HG02642 (cell line): ENCODE data around the gene POC1B.
A peak's percentile ranks its signal among the peaks of the same experiment; 100 is the strongest.

Experiments used
- ATAC-seq: cut with Tn5 transposase; IDR thresholded peaks from one replicate; pipeline ENCODE4 v1.9.1; 2021; ENCODE audit warnings: mild to moderate bottlenecking; ENCODE audit not compliant: unreplicated experiment, poor library complexity

The POC1B gene

GRCh38 chr12:89539426-89540223 lies 13.8 kb upstream of the POC1B start:
- ATAC-seq: no peak

DNA sequence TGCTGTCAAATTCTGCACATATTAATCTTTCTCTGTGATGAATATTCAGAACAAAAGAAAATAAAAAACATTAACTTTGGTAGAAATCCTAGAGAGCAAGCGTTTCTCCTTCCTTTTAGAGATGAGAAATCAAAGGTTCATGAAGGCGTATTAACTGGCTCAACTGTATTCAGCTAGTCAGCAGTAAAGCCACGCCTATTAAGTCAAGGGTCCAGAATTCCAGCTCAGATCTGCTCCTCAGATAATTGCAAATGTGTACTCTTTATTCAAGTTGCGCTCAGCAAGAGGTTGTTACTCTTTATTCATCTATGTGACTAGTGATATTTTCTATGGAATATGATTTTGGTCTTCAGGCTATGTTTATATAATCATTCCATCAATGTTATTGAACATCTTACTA lies 13.1 kb upstream of the POC1B start:
- ATAC-seq: no peak

DNA sequence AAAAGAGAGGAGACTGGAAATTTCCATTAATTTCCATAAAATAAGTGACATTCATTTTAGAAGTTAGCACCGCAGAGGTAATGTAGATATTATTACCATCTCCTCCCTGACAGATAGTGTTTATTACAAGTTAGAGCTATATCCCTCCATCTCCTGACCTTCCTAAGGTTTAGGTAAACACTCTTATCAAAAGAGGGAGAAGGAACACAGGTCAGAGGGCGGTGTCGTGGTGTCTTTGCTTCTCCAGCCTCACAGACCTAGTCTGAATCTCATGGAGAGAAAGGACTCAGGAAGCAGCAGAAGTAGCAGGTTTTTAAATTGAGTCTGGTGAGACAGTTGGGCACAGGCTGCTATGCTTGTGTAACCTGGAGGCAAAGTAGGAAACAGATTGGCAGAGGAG lies 11.5 kb upstream of the POC1B start:
- ATAC-seq: no peak

DNA sequence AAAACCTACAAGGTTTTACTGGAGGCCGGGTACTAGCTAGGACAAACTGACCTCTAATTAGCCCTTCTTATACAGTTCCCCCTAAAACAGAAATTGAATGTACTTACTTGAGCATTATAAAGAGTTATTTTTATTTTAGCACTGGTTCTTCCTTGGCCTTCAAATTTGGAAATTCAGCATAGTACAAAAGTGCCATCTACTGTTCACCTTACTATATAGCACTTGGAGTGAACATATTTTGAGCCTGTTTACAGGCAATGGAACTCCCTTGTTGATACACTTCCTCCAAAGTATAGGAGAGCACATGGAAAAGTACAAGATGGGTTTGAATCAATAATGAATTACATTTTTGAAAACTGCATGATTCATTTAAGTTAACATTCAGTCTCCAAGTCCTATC lies 3.9 kb upstream of the POC1B start:
- no peak for ATAC-seq

GRCh38 chr12:89528434-89528833 lies 2.6 kb upstream of the POC1B start:
- no peak for ATAC-seq

- peak; percentile 29 for ATAC-seq
Observed at GRCh38 chr12:89525305-89525823, 483 bp downstream of the POC1B start.

- ATAC-seq: peak; percentile 77
Observed at GRCh38 chr12:89524541-89525304, 1.1 kb downstream of the POC1B start, which contains the start of gene GALNT4. TSS of gene GALNT4 (minus strand) at chr12:89524796. CDS start at chr12:89524549, 247 bp downstream.

GRCh38 chr12:89523843-89524540 lies 1.9 kb downstream of the POC1B start:
- no peak for ATAC-seq

DNA sequence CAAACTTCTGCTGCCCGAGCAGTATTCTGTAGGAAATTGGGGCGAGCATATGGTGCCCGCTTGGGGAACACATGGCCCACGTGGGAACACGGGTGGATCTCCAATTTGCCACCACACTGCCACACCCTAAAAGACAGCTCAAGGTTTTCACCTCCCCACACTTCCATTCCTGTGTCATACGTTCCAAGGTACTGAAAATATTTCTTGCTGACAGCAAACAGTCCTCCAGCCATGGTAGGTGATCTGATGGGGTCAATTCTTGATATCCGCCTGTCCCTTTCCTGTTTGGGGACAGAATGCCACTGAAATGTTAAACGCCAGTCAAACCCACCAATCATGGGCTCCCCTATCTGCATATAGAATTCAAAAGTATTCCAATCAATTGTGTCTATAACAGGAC lies 2.5 kb downstream of the POC1B start:
- ATAC-seq: no peak

GRCh38 chr12:89521364-89522223 lies 4.3 kb downstream of the POC1B start:
- ATAC-seq: no peak

DNA sequence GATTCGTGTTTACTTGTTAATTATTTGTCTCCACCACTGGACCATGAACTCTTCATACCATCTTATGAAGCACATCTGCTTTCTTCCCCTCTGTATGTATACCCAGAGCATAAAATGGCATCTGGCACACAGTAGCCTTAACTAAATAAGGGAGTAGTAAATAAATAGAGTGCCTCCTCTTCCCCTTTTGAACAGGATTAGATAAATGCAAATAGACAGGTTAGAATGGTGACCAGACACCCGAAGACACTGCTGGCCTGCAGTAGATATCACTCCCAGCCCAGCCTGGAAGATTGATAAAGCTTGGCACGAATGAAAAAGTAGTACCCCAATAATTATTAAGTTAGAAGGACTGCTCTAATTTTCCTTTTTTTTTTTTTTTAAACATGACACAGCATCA lies 8.1 kb downstream of the POC1B start:
- no peak for ATAC-seq

DNA sequence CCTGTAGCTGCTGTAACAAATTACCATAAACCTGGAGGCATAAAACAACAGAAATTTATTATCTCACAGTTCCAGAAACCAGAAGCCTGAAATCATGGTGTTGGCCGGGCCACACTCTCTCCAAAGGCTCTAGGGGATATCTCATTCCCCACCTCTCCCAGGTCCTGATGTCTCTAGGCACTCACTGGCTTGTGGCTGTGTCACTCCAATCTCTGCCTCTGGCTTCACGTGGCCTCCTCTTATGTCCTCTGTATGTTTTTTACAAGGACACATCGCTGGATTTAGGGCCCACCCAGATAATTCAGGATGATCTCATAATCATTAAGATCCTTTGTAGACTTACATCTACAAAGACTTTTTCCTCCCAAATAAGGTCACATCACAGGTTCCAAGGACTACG lies 9.2 kb downstream of the POC1B start:
- ATAC-seq: no peak

DNA sequence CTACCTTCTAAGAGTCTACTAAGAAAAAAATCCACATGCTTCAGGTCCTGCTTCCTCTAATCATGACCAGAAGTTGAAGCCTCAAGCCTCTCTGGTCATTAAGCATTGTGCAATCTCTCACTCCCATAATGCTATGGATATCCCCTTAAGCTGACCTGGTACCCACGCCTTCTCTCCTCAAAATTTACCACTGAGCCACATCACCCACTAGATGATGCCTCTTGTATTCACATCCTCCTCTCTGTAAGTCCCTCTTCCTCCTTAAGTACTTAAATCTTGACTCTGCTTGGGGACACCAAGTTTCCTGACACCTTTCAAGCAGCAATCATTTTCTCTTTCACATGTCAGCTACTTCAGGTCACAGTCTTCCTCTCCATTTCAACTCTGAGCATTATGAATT lies 11.1 kb downstream of the POC1B start:
- peak; percentile 71 for ATAC-seq

DNA sequence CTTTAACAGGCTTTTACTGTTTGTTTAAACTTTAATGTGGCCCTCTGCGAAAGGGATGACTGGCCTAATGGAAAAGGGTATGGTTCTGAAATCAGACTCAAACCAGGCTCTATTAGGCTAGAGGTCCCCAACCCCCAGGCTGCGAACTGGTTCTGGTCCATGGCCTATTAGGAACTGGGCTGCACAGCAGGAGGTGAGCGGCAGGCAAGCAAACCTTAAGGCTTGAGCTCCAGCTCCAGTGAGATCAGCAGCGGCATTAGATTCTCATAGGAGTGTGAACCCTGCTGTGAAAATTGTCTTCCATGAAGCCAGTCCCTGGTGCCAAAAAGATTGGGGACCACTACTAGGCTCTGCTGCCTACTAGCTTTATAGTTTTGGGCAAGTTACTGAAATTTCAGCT lies 12.3 kb downstream of the POC1B start:
- no peak for ATAC-seq

- ATAC-seq: no peak
Observed at GRCh38 chr12:89507015-89507824, 18.6 kb downstream of the POC1B start.

DNA sequence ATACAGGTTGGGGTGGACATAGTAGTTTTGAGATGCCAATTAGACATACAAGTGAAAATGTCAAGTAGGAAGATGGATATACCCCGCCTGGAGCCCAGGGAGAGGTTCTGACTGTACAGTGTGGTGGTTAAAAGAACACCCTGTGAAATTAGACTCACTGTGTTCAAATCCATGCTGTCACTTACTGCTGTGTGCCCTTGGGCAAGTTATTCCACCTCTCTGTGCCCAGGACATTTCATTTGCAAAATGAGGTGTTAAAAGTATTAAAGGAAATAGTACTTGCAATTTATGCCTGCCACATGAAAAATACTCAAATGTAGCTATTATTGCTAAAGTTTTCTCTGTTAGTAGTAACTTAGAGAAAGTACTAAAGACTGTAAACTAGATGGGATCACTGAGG lies 19.8 kb downstream of the POC1B start:
- no peak for ATAC-seq

GRCh38 chr12:89504560-89505346 lies 21.1 kb downstream of the POC1B start:
- no peak for ATAC-seq

GRCh38 chr12:89501793-89502192 lies 24.1 kb downstream of the POC1B start:
- no peak for ATAC-seq
